GM19025 (cell line): ENCODE results near the gene NR4A3.
"Not testable (repeated sequence)": the region's sequence is repeated elsewhere in the genome, so short reads cannot be mapped to it uniquely, and the experiment has no call there.

Experiments used
- ATAC-seq: cut with Tn5 transposase; IDR thresholded peaks from one replicate; pipeline ENCODE4 v1.9.1; 2021; ENCODE audit warnings: mild to moderate bottlenecking, low read depth, moderate library complexity; ENCODE audit not compliant: unreplicated experiment

The NR4A3 gene

GRCh38 chr9:99821396-99822108, at the start of gene NR4A3:
TSS of gene NR4A3 (plus strand) at chr9:99821885. CDS start at chr9:99828043, 6,158 bp downstream.
- ATAC-seq: peak; percentile 41

DNA sequence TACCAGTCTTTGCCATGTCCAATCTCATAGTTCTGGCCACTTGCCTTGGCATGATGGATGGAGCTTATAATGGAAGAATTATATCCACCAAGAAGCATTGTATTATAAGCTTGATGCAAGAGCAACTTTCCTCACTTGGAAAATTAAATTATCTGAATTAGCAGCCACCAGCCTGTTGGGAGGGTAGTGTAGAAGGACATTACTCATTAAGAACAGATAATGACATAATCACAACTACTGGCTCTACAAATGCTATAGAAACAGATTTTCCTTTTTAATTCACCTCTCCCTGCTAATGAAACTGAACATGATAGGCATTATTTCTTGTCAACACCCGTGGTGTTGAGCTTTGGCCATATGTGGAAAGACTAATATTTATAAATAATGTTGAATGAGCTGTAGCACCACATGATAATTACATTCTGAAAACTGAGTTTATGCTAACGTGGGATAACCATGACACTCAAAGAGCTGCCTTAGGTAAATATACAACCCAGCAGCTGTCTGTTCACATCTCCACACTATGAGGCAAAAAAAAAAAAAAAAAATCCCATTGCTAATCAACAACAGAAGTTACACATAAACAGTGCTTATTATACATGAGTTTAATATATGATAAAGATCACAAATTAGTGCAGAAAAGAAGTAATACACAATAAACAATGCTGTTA, 48.1 kb upstream of the NR4A3 start:
- ATAC-seq: no peak

GRCh38 chr9:99778308-99778707, 43.4 kb upstream of the NR4A3 start:
- no peak for ATAC-seq

DNA sequence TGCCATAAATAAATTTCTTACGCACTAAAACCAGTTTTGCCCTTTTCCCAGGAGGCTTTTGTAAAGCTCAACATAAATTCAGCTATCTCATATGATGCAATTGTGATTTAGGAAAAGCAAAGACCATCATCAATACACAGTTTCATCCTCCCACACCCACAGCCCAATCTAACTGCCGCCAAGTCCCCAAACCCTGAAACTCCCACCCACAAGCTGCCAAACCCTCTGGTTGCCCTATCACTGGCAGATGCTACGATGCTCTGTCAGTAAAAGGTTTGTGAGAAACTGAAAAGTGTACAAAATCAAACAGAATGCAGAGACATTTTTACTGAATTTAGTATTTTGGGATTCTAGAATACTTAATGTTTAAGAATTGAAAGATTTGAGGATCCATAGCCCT, 42.8 kb upstream of the NR4A3 start:
- no peak for ATAC-seq

DNA sequence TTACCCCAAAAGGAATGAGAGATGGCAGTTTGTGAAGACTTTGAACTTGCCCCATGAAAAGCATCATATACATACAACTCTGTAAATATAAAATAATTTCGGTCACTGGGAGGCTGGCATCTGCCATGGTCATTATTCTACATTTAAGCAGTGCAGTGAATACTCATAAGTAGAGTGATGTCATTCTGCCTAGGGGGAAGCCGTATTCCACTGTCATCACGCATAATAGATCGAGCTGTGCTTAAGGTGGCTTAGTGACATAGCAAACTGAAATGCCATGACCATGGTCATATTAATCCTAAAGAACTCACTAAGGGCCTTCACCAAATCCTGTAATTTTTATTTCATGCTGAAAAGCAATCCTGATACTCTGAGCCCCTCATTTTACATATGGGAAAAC, 42.4 kb upstream of the NR4A3 start:
- ATAC-seq: no peak

DNA sequence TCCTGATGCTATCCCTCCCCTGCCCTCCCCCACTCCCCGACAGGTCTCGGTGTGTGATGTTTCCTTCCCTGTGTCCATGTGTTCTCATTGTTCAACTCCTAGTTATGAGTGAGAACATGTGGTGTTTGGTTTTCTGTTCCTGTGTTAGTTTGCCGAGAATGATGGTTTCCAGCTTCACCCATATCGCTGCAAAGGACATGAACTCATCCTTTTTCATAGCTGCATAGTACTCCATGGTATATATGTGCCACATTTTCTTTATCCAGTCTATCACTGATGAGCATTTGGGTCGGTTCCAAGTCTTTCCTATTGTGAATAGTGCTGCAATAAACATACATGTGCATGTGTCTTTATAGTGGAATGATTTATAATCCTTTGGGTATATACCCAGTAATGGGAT, 39.3 kb upstream of the NR4A3 start:
- not testable (repeated sequence) for ATAC-seq

GRCh38 chr9:99782962-99783718, 38.5 kb upstream of the NR4A3 start:
- ATAC-seq: no peak

- ATAC-seq: no peak
Measured at GRCh38 chr9:99783799-99784198, 37.9 kb upstream of the NR4A3 start.

GRCh38 chr9:99785010-99785590, 36.6 kb upstream of the NR4A3 start:
- no peak for ATAC-seq

DNA sequence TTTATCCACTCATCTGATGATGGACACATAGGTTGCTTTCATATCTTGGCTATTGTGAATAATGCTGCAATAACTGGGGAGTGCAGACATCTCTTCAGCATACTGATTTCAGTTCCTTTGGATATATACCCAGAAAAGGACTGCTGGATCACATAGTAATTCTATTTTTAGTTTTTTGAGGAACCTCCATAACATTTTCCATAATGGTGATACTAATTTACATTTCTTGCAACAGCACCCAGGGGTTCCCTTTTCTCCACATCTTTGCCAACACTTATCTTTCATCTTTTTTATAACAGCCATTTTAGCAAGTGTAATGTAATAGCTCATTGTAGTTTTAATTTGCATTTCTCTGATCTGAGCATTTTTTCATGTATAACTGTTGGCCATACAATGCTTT, 34.1 kb upstream of the NR4A3 start:
- ATAC-seq: no peak

GRCh38 chr9:99793528-99793927, 28.2 kb upstream of the NR4A3 start:
- no peak for ATAC-seq

DNA sequence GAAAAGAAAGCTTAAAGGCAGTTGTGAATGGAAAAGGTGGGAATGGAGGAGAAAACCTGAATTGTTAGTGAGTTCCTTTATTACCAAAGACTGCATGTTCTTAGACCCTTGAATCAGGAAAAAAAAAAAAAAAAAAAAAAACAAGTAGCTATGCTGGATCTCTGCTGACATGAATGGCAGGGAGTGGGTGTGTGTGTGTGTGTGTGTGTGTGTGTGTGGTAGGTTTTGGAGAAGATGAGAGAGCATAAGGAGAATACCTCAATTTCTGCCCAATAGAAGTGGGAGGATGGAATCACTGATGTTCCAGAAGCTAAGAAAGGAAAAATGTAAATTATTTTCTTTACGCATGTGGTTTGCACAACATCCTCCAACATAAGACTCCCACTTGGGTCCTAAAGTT, 25.5 kb upstream of the NR4A3 start:
- no peak for ATAC-seq

DNA sequence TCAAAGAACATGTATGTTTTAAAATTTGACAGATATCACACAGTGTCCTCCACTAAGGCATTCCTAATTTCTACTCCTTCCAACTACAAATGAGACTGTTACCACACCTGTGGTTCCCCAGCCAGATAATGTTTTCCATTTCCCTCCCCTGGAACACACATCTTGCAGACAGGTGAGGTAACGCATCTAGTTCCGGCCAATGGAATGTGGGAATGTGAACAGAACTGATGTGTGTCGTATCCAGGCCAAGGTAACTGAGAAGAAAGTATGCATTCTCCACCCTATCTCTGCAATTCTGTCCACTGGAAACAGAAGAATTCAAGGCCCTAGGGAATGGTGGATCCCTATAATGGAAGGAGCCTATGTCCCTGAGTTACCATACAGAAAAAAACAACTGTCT, 19.9 kb upstream of the NR4A3 start:
- no peak for ATAC-seq

- no peak for ATAC-seq
Measured at GRCh38 chr9:99803694-99804093, 18.0 kb upstream of the NR4A3 start.

GRCh38 chr9:99807276-99807852, 14.3 kb upstream of the NR4A3 start:
- no peak for ATAC-seq

GRCh38 chr9:99807956-99808355, 13.7 kb upstream of the NR4A3 start:
- no peak for ATAC-seq

DNA sequence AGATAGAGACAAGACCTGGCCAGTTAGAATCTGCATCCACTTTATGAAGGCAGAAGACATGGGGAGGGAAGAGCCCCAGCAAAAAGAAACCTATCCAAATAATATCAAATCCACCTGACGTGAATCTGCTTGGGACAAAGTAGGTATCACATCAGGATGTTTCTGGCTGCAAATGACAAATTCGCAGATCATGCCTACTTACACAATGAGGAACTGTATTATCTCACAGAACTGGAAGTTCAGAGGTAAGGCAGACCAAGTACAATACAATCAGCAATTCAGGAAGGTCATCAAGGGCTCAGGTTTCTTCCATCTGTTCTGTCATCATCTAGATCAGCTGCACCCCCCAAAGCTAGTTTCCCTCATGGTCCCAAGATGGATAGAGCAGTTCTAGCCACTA, 13.2 kb upstream of the NR4A3 start:
- ATAC-seq: no peak

DNA sequence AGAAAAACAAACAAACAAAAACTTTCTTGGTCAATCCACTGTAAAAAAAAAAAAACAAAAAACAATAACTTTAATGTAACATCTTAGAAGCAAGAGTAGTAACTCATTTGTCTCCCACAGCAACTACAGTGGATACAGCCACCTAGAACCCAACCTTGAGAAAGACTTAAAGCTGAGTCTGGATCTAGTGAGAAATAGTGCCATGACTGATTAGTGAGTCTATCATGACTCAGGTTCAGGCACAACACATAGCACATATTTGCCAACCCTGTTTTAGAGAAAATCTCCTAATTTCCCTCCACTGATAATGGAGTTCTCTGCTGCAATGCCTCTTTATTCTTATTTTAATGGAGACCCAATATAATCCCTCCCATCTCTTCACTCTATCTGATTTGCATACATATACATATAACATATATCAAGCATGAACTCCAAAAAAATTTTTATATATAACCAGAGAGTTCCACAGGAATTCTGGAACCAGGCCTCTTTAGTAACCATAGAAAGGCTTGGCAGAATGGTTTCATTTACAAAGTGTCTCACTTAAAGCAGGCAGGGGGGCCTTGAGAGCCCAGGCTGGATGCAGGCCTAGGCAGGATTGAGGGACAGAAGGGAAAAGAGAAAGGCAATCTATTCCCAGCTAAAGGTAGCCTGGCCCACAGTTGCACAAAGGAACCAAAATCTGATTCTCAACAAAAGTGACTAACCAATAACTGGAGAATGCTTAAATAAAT, 11.9 kb upstream of the NR4A3 start:
- ATAC-seq: no peak

DNA sequence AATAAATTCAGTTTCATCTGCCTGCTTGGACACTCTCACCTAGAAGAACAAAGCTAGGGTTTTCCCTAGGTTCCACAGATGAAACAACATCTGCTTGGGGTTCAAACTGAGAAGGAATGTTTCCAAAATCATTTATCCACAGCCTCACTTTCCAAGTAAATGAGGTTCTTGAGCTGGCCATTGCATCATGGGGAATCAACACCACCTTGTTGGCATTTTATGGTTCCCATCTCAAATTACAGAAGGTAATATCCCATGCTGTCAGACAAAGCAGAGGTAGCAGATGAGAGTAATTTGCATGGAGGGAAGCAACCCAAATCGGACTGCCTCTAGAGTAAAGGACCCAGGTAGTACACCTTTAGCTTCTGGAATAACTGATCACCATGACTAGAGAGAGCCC, 10.5 kb upstream of the NR4A3 start:
- no peak for ATAC-seq
